Colonic mucosa (tissue), 4 donors: ENCODE results near the gene REG3A. TPM values are rescaled to one million over a fixed set of nuclear protein-coding genes. Genes with fewer than 3 reads are reported as not detected.

Source experiments
- DNase-seq: peaks from one replicate; pipeline ENCODE4 v3.0.0-alpha.2; 2020
- H3K27ac ChIP-seq: fragments of 200-600 bp; one replicate; pipeline ENCODE4 v1.8.0; 2021
- H3K27me3 ChIP-seq: fragments of 200-600 bp; one replicate; pipeline ENCODE4 v1.8.0; 2021
- H3K36me3 ChIP-seq: fragments of 200-600 bp; one replicate; pipeline ENCODE4 v1.8.0; 2021
- H3K4me1 ChIP-seq: fragments of 200-600 bp; one replicate; pipeline ENCODE4 v1.8.0; 2021; ENCODE audit warnings: mild to moderate bottlenecking
- H3K4me3 ChIP-seq: fragments of 200-600 bp; one replicate; pipeline ENCODE4 v1.8.0; 2021
- H3K9ac ChIP-seq, 2 donors: one replicate each; pipeline ENCODE4 v1.7.0; 2013; ENCODE audit warnings: control low read depth in 2 of 2, low read depth in 2 of 2, low read length in 2 of 2
- H3K9me3 ChIP-seq: fragments of 200-600 bp; one replicate; pipeline ENCODE4 v1.8.0; 2021
- intact Hi-C: fragments of 100-400 bp; cut with DNase I; formaldehyde crosslinking; loops from one replicate; pipeline ENCODE4 v1.14.1; 2022
- total RNA-seq, 2 donors: library from RNA; stranded (reverse); fragmentation: NEBNext Ultra II Directional in 1 of 2; extraction: Animal tissue kit (Norgen Biotek cat#: 25700) in 1 of 2; gene quantifications; one replicate each; pipeline ENCODE4 v1.2.1, GENCODE V29; 2021
- TF ChIP-seq, protein P1 (sequence below): fragments of 200-600 bp; IDR thresholded peaks from one replicate; pipeline ENCODE4 v1.8.0; 2022; ENCODE audit warnings: antibody characterized with exemption, mild to moderate bottlenecking
- donor health status: healthy.
- donor health status: DM: no; HTN: no; CAD: no.
- donor health status: DM: no; HTN: no; CAD: no.

Gene REG3A
- total RNA-seq, 2 donors from 2014 or later, result 0.32 to 0.79 TPM

DNA sequence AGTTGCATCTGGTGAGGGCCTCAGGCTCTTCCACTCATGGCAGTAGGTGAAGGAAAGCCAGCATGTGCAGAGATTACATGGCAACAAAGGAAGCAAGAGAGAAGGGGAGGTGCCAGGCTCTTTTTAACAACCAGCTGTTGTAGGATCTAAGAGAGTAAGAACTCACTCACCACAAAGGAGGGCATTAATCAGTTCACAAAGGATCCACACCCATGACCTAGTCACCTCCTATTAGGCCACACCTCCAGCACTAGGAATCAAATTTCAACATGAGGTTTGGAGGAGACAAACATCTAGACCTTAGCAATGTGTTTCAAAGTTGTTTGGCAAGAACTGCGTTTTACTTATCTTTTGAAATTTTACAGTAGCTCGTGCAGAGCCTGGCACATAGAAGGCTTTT, 20.5 kb upstream of the REG3A start:
- no peaks in the 10 kb centered on the region for H3K9me3 ChIP-seq
- H3K27ac ChIP-seq, result no peak overlapping the region
- H3K36me3 ChIP-seq, result no peaks in the 10 kb centered on the region
- TF ChIP-seq, protein P1, sequence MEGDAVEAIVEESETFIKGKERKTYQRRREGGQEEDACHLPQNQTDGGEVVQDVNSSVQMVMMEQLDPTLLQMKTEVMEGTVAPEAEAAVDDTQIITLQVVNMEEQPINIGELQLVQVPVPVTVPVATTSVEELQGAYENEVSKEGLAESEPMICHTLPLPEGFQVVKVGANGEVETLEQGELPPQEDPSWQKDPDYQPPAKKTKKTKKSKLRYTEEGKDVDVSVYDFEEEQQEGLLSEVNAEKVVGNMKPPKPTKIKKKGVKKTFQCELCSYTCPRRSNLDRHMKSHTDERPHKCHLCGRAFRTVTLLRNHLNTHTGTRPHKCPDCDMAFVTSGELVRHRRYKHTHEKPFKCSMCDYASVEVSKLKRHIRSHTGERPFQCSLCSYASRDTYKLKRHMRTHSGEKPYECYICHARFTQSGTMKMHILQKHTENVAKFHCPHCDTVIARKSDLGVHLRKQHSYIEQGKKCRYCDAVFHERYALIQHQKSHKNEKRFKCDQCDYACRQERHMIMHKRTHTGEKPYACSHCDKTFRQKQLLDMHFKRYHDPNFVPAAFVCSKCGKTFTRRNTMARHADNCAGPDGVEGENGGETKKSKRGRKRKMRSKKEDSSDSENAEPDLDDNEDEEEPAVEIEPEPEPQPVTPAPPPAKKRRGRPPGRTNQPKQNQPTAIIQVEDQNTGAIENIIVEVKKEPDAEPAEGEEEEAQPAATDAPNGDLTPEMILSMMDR, result no peak
- H3K4me3 ChIP-seq, result no peak overlapping the region
- no peak overlapping the region for H3K9ac ChIP-seq
- H3K4me1 ChIP-seq, result no peaks in the 10 kb centered on the region
- no peaks in the 10 kb centered on the region for H3K27me3 ChIP-seq
- no peak for DNase-seq
- intact Hi-C loops, result no loop called here

GRCh38 chr2:79179036-79179435, 19.5 kb upstream of the REG3A start:
- intact Hi-C loops, result no loop called here

DNA sequence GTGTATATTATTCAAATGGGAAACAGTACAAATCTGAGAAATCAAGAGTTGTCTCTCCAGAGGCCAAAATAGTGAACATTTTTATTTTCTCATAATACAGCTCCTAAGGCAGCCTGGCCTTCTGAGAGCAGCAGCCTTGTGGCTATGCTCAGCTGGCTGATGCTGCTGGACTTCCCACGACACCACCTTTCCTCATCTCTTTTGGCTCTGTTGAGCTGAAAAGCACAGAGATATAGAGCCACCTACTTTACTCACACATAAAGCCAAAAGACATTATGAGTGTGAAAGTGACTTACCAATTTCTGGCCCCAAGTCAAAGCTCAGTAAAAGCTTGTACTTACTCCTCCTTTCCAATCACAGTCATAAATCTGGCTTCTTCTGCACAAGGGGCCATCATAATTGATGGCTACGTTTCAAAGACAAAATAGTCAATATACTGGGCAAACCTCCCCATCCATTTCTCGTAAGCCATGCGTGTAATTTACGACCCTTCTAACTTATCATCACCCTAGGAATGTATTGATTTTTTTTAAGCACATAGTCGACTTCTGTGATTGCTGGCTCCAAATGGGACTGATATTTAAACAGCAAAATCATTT, 18.6 kb upstream of the REG3A start:
- Histone ChIP-seq H3K27me3 (no peaks in the 10 kb centered on the region), H3K36me3 (no peaks in the 10 kb centered on the region), H3K27ac (no peak overlapping the region), H3K9me3 (no peaks in the 10 kb centered on the region), H3K9ac (no peak overlapping the region), H3K4me1 (no peaks in the 10 kb centered on the region), H3K4me3 (no peak overlapping the region)
- intact Hi-C loops, result no loop called here
- DNase-seq, result no peak
- TF ChIP-seq, protein P1, result no peak

More at GRCh38 chr2:79179036-79179435, 19.5 kb upstream of the REG3A start:
- Histone ChIP-seq H3K4me1 (no peaks in the 10 kb centered on the region), H3K4me3 (no peak overlapping the region), H3K9me3 (no peaks in the 10 kb centered on the region), H3K27me3 (no peaks in the 10 kb centered on the region), H3K36me3 (no peaks in the 10 kb centered on the region), H3K9ac (no peak overlapping the region), H3K27ac (no peak overlapping the region)
- DNase-seq, result no peak
- TF ChIP-seq, protein P1, result no peak

- no peaks in the 10 kb centered on the region for H3K9me3 ChIP-seq
- intact Hi-C loops, result no loop called here
These were observed 11.9 kb upstream of the REG3A start for GRCh38 chr2:79171348-79171958.

DNA sequence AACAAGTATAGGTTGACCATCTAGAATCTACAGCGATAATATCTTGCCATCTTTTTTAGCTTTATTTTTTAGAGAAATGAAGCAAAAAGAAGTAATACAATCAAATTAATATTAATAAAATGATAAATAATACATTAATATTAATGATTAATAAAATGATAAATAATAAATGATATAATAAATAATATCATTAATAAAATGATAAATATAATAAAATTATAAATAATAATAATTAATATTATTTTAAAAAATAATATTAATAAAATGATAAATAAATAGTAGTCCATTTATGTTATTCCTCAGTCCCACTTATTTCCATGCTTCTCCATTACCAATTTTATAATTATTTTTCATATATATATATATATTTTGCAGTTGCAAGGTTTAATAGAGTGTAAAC, 3.2 kb upstream of the REG3A start:
- no peaks in the 10 kb centered on the region for H3K9me3 ChIP-seq
- no peak overlapping the region for H3K9ac ChIP-seq
- H3K4me3 ChIP-seq, result no peak overlapping the region
- H3K27ac ChIP-seq, result no peak overlapping the region
- no peaks in the 10 kb centered on the region for H3K27me3 ChIP-seq
- TF ChIP-seq, protein P1, result no peak
- H3K4me1 ChIP-seq, result no peaks in the 10 kb centered on the region
- intact Hi-C loops, result no loop called here
- no peak for DNase-seq
- H3K36me3 ChIP-seq, result no peaks in the 10 kb centered on the region

More at GRCh38 chr2:79171348-79171958, 11.9 kb upstream of the REG3A start:
- H3K36me3 ChIP-seq, result no peaks in the 10 kb centered on the region
- H3K27ac ChIP-seq, result no peak overlapping the region
- H3K4me1 ChIP-seq, result no peaks in the 10 kb centered on the region
- H3K9ac ChIP-seq, result no peak overlapping the region
- DNase-seq, result no peak
- no peak overlapping the region for H3K4me3 ChIP-seq
- H3K27me3 ChIP-seq, result no peaks in the 10 kb centered on the region
- TF ChIP-seq, protein P1, result no peak
